Measurements from ENCODE around the gene GLIPR1L2.
A peak's percentile ranks its signal among the peaks of the same experiment; 100 is the strongest.

The GLIPR1L2 gene

DNA sequence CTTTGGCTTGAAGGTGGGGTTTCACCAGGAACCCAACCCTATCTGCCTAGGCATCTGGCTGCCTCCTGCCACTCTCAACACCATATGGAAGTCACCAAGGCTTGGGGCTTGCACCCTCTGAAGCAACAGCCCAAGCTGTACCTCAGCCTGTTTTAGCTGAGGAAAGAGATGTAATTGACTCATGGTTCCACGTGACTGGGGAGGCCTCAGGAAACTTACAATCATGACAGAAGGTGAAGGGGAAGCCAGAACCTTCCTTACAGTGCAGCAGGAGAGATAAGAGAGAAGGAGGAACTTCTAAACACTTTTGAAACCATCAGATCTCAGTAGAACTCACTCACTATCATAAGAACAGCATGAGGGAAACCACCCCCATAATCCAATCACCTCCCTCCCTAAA is 29.5 kb upstream of the GLIPR1L2 start:
- no peak for TF ChIP-seq ZFX (IDR thresholded peaks at IDR 0.05; ENCODE audit: borderline replicate concordance)
- no peak overlapping the region for H3K27ac ChIP-seq

DNA sequence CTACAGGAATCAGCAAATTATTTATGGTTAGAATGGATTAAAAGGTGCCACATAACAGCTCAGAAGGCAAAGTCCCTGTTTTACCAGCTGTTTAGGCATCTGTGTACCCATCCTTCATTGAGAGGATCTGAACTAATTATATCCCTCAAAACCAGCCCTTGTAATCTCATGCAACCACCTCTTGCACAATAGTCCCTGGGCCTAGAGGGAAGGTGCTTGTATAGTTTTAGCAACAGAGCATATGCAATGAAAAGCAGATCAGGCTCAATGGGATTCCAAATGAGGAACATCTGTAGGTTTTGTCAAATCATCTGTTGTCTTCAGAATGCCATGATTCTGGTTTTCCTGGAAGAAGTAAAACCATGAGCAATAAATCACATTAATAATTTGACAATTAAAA is 26.0 kb upstream of the GLIPR1L2 start:
- TF ChIP-seq, protein P1, sequence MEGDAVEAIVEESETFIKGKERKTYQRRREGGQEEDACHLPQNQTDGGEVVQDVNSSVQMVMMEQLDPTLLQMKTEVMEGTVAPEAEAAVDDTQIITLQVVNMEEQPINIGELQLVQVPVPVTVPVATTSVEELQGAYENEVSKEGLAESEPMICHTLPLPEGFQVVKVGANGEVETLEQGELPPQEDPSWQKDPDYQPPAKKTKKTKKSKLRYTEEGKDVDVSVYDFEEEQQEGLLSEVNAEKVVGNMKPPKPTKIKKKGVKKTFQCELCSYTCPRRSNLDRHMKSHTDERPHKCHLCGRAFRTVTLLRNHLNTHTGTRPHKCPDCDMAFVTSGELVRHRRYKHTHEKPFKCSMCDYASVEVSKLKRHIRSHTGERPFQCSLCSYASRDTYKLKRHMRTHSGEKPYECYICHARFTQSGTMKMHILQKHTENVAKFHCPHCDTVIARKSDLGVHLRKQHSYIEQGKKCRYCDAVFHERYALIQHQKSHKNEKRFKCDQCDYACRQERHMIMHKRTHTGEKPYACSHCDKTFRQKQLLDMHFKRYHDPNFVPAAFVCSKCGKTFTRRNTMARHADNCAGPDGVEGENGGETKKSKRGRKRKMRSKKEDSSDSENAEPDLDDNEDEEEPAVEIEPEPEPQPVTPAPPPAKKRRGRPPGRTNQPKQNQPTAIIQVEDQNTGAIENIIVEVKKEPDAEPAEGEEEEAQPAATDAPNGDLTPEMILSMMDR (IDR thresholded peaks at IDR 0.05): no peak
- no peak for TF ChIP-seq ZFX (IDR thresholded peaks at IDR 0.05; ENCODE audit: borderline replicate concordance)
- no peak overlapping the region for H3K27ac ChIP-seq

DNA sequence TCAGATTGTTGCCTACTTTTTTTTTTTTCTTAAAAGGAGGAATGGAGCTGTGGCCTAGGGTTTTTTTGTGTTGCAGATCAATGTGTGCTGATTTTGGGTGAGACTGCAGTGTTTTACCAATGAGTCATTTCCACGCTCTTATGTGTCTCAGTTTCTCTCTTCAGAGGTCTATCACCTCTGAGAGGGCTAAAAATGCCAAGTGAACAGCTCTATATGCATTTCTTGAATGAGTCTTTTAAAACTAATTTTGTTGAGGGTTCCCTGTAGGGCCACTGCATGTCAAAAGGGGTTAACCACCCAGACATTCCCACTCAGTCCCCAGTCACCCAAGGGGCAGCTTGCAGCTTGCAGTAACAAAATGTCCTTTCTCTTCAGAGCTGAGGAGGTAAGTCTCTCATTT is 24.3 kb upstream of the GLIPR1L2 start:
- TF ChIP-seq ZFX (IDR thresholded peaks at IDR 0.05; ENCODE audit: borderline replicate concordance): no peak
- TF ChIP-seq, protein P1 (IDR thresholded peaks at IDR 0.05): no peak
- no peak overlapping the region for H3K27ac ChIP-seq

DNA sequence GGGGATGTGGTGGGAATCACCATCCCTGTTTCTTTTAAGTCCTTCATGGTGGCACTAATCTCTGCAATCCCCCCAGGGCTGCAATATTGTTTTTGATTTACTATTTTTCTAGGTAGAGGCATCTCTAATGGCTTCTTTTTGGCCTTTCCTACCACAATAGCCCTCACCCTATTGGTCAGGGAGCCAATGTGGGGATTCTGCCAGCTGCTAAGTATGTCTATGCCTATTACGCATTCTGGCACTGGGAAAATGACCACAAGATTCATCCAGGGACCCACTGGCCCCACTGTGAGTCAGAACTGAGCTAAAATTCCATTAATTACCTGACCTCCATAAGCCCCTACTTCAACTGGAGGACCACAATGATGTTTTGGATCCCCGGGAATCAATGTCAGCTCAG is 15.9 kb upstream of the GLIPR1L2 start:
- H3K27ac ChIP-seq: no peak overlapping the region
- no peak for TF ChIP-seq ZFX (IDR thresholded peaks at IDR 0.05; ENCODE audit: borderline replicate concordance)

DNA sequence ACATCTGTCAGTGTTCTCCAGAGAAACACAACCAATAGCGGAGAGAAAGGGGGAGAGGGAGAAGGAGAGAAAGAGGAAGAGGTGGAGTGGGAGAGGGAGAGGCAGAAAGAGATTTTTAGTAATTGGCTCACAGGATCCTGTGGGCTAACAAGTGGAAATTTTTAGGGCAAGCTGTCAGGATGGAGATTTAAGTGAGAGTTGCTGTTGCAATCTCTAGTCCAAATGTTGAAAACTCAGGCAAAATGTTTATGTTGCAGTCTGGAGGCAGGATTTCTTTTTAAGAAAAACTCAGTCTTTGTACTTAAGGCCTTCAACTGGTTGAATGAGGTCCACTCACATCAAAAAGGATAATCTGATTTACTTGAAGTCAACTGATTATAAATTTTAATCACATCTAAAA is 12.5 kb upstream of the GLIPR1L2 start:
- no peak overlapping the region for H3K27ac ChIP-seq
- TF ChIP-seq, protein P1 (IDR thresholded peaks at IDR 0.05): no peak
- no peak for TF ChIP-seq ZFX (IDR thresholded peaks at IDR 0.05; ENCODE audit: borderline replicate concordance)

DNA sequence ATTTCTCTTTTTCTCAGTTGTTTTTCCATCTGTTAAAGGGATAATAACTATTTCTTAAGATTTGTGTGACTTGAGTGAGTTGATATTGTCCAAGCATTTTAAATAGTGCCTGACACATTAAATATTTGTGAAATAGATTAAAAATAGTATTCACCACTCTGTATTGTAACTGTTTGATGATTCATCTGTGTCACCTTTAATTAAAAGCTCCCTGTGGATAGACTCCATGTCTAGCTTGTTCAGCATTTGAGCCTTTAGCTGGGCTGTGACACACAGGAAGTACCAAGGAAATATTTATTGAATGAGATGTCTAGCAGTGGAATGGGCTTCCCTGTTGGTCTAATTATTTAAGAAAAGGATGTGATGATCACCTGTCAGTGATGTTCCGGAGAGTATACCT is 1.8 kb upstream of the GLIPR1L2 start:
- no peak overlapping the region for H3K27ac ChIP-seq
- TF ChIP-seq, protein P1 (IDR thresholded peaks at IDR 0.05): no peak
- TF ChIP-seq ZFX (IDR thresholded peaks at IDR 0.05; ENCODE audit: borderline replicate concordance): no peak

DNA sequence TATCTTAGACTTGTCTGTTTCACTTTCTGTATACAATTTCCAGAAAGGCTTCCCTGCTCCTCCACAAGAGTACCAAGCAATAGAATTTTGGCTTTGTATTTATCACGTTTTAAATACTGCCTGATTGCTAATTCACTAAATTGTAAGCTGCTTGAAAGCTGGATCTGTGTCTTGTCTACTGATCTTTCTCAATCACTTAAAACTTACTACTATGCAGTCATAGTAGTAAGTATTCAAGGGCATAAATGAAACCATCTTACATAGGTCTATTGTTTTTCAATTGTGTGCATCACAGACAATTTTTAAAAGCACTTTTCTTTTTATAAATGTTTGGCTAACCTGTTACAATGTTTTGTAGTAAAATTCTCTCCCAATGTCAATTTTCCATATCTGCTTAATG is 1.2 kb upstream of the GLIPR1L2 start:
- TF ChIP-seq, protein P1 (IDR thresholded peaks at IDR 0.05): no peak
- no peak for TF ChIP-seq ZFX (IDR thresholded peaks at IDR 0.05; ENCODE audit: borderline replicate concordance)
- H3K27ac ChIP-seq: no peak overlapping the region; the same call in 1 of the 2 replicates

DNA sequence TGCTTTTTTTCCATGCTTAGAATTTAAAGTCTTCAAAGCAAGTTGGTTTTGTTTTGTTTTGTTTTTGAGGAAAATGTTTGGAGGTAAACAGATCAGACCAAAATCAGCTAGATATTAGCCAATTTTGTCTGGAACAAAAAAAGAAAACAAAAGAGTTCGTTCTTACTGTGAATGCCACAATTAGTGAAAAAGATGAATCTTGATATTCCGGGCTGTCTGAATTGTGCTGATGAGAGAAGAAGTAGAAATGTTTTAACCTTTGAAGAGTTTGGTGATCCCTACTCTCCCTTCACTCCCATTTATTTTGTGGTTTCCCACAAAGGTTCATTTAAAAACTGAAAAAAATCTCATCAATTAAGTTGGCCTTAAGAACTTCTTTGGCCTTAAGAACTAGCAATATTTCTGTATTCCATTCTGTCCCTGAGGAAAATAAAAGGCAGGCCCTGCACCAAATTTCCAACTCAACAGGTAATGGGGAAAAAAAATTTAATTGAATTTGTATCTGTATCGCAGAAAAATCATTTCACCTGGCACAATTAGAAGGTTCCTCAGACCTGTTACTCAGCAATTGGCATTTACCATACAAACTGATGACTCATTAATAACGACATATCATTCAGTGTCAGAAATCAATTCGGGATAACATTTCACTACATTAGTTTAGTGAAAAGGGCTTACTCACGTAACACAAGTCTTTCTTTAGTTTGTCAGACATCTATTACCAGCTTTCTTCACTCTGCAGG is 562 bp upstream of the GLIPR1L2 start:
- H3K27ac ChIP-seq: peak overlapping the region; percentile 80
- TF ChIP-seq, protein P1 (IDR thresholded peaks at IDR 0.05): no peak
- no peak for TF ChIP-seq ZFX (IDR thresholded peaks at IDR 0.05; ENCODE audit: borderline replicate concordance)
